OCI-LY3 (cell line): Measurements from ENCODE around the gene PHAF1.

ENCODE experiments used
- EZH2phosphoT487 ChIP-seq: fragments of 200-600 bp; shearing (Covaris generic); IDR thresholded peaks from 2 replicates; pipeline ENCODE4 v1.6.1; 2018; ENCODE audit warnings: antibody characterized with exemption, mixed run types, low read depth
- TF ChIP-seq, protein P1 (sequence below): fragments of 200-600, 300-600 bp; sonication (generic); IDR thresholded peaks from 2 replicates; pipeline ENCODE4 v1.5.1; 2014; ENCODE audit warnings: antibody characterized with exemption, low read length, low read depth

DNA sequence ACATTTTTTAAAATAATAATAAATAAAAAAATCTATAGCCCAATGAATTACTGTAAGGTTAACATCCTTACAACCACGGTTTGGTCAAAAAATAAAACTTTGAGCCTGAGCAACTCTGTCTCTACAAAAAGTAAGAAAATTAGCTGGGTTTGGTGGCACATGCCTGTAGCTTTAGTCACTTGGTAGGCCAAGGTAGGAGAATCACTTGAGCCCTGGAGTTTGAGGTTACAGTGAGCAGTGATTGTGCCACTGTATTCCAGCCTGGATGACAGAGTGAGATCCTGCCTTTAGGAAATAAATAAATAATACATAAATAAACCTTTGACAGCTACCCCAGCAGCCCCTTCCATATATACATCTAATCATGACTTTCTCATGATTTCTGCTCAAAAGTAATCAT lies 26.9 kb upstream of the PHAF1 start:
- TF ChIP-seq, protein P1, sequence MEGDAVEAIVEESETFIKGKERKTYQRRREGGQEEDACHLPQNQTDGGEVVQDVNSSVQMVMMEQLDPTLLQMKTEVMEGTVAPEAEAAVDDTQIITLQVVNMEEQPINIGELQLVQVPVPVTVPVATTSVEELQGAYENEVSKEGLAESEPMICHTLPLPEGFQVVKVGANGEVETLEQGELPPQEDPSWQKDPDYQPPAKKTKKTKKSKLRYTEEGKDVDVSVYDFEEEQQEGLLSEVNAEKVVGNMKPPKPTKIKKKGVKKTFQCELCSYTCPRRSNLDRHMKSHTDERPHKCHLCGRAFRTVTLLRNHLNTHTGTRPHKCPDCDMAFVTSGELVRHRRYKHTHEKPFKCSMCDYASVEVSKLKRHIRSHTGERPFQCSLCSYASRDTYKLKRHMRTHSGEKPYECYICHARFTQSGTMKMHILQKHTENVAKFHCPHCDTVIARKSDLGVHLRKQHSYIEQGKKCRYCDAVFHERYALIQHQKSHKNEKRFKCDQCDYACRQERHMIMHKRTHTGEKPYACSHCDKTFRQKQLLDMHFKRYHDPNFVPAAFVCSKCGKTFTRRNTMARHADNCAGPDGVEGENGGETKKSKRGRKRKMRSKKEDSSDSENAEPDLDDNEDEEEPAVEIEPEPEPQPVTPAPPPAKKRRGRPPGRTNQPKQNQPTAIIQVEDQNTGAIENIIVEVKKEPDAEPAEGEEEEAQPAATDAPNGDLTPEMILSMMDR: no peak
- no peak for TF ChIP-seq EZH2phosphoT487
